ENCODE data around the gene CACNG1.
A peak's percentile ranks its signal among the peaks of the same experiment; 100 is the strongest.

Gene CACNG1

DNA sequence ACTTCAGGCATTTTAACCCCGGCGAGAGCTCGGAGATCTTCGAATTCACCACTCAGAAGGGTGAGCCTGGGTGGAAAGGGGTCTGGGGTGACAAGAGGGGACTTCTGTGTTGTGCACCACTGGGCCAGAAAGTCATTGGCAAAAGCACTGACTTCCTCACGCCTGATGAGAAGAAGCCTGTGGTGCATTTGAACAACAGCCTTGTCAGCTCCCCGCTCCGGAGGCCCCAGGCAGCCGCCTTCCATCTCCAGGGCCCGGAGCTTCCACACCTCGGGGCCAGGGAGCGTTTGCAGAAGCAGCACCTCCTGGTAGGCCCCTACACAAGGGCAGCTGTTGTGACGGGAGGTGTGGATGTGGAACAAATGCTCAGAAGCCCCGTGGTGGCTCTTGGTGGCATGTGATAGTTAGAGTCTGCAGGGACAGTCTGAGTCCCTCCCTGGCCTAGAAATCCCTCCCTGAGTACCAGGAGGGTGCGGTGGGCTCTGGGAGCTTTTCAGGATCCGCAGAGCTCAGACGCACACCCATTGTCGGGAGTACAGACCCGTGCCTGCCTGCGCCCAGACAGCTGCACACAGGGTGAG lies 9.7 kb downstream of the CACNG1 start:
- H2BK15ac ChIP-seq (ENCODE audit: low read depth, poor library complexity, severe bottlenecking): no peak overlapping the region
- no peak overlapping the region for H3K9ac ChIP-seq (ENCODE audit: low read length)
- H3K9me3 ChIP-seq (ENCODE audit: control insufficient read depth, low read length): peaks cover 18% of the 10 kb centered on the region
- peaks cover 6% of the 10 kb centered on the region for H3K4me1 ChIP-seq (ENCODE audit: control insufficient read depth, insufficient read depth, low read depth, low read length)
- 89% methylated on average over 19 of the region's 19 CpGs for WGBS
- no peak for DNase-seq
- no peak overlapping the region for H4K8ac ChIP-seq (ENCODE audit: low read length)
- H3K27ac ChIP-seq (ENCODE audit: low read length, poor library complexity, severe bottlenecking): no peak overlapping the region
- no peak overlapping the region for H4K91ac ChIP-seq (ENCODE audit: low read length)
- H2AK5ac ChIP-seq (ENCODE audit: low read length, severe bottlenecking): no peak overlapping the region
- H3K18ac ChIP-seq (ENCODE audit: low read depth in 1 of 2, low read length in 2 of 2): no peak overlapping the region
- no peaks in the 10 kb centered on the region for H3K79me1 ChIP-seq (replicated peaks; ENCODE audit: low read length, poor library complexity, severe bottlenecking)
- no peak overlapping the region for H2BK120ac ChIP-seq (ENCODE audit: low read depth, low read length)
- no peak overlapping the region for H2AFZ ChIP-seq (ENCODE audit: low read depth, low read length)
- no peak overlapping the region for H2BK12ac ChIP-seq (ENCODE audit: low read length in 2 of 2)
- no peak overlapping the region for H3K4ac ChIP-seq (ENCODE audit: low read depth in 1 of 2, low read length in 2 of 2)
- no peak overlapping the region for H3K4me3 ChIP-seq (ENCODE audit: insufficient read depth in 1 of 2, low read depth in 1 of 2, low read length in 2 of 2)
- H3K27me3 ChIP-seq (ENCODE audit: control insufficient read depth in 1 of 2, insufficient read depth in 1 of 2, low read length in 2 of 2): peaks cover 0 to 11% of the 10 kb centered on the region in 2 experiments
- H3K23ac ChIP-seq (ENCODE audit: low read length in 2 of 2): no peak overlapping the region
- H3K36me3 ChIP-seq (ENCODE audit: control insufficient read depth in 1 of 2, insufficient read depth in 2 of 2, low read depth in 1 of 2, low read length in 2 of 2): no peaks in the 10 kb centered on the region
- H3K4me2 ChIP-seq (ENCODE audit: low read length, poor library complexity, severe bottlenecking): no peak overlapping the region
- no peak overlapping the region for H2BK5ac ChIP-seq (ENCODE audit: low read depth, low read length, poor library complexity, severe bottlenecking)
- no peak overlapping the region for H3K14ac ChIP-seq (ENCODE audit: low read length in 2 of 2)

DNA sequence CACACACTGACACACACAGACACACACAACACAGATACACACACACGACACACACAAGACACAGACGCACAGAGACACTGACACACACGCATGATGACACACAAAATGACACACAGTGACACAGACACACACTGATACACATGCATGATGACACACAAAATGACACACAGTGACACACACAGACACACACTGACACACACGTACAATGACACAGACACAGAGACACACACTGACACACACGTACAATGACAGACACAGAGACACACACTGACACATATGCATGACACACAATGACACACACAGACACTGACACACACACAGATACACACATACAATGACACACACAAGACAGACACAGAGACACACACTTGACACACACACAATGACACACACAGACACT lies 10.3 kb downstream of the CACNG1 start:
- Histone ChIP-seq H3K36me3 (ENCODE audit: control insufficient read depth in 1 of 2, insufficient read depth in 2 of 2, low read depth in 1 of 2, low read length in 2 of 2) (no peaks in the 10 kb centered on the region), H2BK5ac (ENCODE audit: low read depth, low read length, poor library complexity, severe bottlenecking) (no peak overlapping the region), H3K4ac (ENCODE audit: low read depth in 1 of 2, low read length in 2 of 2) (no peak overlapping the region), H4K8ac (ENCODE audit: low read length) (no peak overlapping the region), H4K91ac (ENCODE audit: low read length) (no peak overlapping the region), H3K4me2 (ENCODE audit: low read length, poor library complexity, severe bottlenecking) (no peak overlapping the region), H3K79me1 (replicated peaks; ENCODE audit: low read length, poor library complexity, severe bottlenecking) (no peaks in the 10 kb centered on the region), H3K4me1 (ENCODE audit: control insufficient read depth, insufficient read depth, low read depth, low read length) (peaks cover 6% of the 10 kb centered on the region), H2AK5ac (ENCODE audit: low read length, severe bottlenecking) (no peak overlapping the region), H3K27ac (ENCODE audit: low read length, poor library complexity, severe bottlenecking) (no peak overlapping the region), H3K14ac (ENCODE audit: low read length in 2 of 2) (peak overlapping the region in 1 of 2 experiments; percentile 3), H2BK12ac (ENCODE audit: low read length in 2 of 2) (no peak overlapping the region), H3K4me3 (ENCODE audit: insufficient read depth in 1 of 2, low read depth in 1 of 2, low read length in 2 of 2) (no peak overlapping the region), H3K9ac (ENCODE audit: low read length) (no peak overlapping the region), H2BK15ac (ENCODE audit: low read depth, poor library complexity, severe bottlenecking) (no peak overlapping the region), H3K9me3 (ENCODE audit: control insufficient read depth, low read length) (peaks cover 13% of the 10 kb centered on the region), H3K23ac (ENCODE audit: low read length in 2 of 2) (no peak overlapping the region), H2AFZ (ENCODE audit: low read depth, low read length) (no peak overlapping the region), H3K27me3 (ENCODE audit: control insufficient read depth in 1 of 2, insufficient read depth in 1 of 2, low read length in 2 of 2) (peaks cover 0 to 11% of the 10 kb centered on the region in 2 experiments), H2BK120ac (ENCODE audit: low read depth, low read length) (no peak overlapping the region), H3K18ac (ENCODE audit: low read depth in 1 of 2, low read length in 2 of 2) (no peak overlapping the region)
- 76% methylated on average over 5 of the region's 5 CpGs for WGBS
- DNase-seq: no peak

GRCh38 chr17:67055041-67055443 lies 10.7 kb downstream of the CACNG1 start:
- H3K4me1 ChIP-seq (ENCODE audit: control insufficient read depth, insufficient read depth, low read depth, low read length): peaks cover 6% of the 10 kb centered on the region
- WGBS: 93% methylated on average over 17 of the region's 19 CpGs
- no peak overlapping the region for H2BK12ac ChIP-seq (ENCODE audit: low read length in 2 of 2)
- no peak overlapping the region for H2AFZ ChIP-seq (ENCODE audit: low read depth, low read length)
- no peak overlapping the region for H2AK5ac ChIP-seq (ENCODE audit: low read length, severe bottlenecking)
- H3K4me2 ChIP-seq (ENCODE audit: low read length, poor library complexity, severe bottlenecking): no peak overlapping the region
- H2BK120ac ChIP-seq (ENCODE audit: low read depth, low read length): no peak overlapping the region
- H3K27ac ChIP-seq (ENCODE audit: low read length, poor library complexity, severe bottlenecking): no peak overlapping the region
- no peak overlapping the region for H2BK5ac ChIP-seq (ENCODE audit: low read depth, low read length, poor library complexity, severe bottlenecking)
- no peak overlapping the region for H3K23ac ChIP-seq (ENCODE audit: low read length in 2 of 2)
- no peak overlapping the region for H3K9ac ChIP-seq (ENCODE audit: low read length)
- H3K4me3 ChIP-seq (ENCODE audit: insufficient read depth in 1 of 2, low read depth in 1 of 2, low read length in 2 of 2): no peak overlapping the region
- peaks cover 9% of the 10 kb centered on the region for H3K9me3 ChIP-seq (ENCODE audit: control insufficient read depth, low read length)
- no peak overlapping the region for H3K4ac ChIP-seq (ENCODE audit: low read depth in 1 of 2, low read length in 2 of 2)
- no peak overlapping the region for H4K8ac ChIP-seq (ENCODE audit: low read length)
- H4K91ac ChIP-seq (ENCODE audit: low read length): no peak overlapping the region
- peak overlapping the region in 1 of 2 experiments; percentile 3 for H3K14ac ChIP-seq (ENCODE audit: low read length in 2 of 2)
- H2BK15ac ChIP-seq (ENCODE audit: low read depth, poor library complexity, severe bottlenecking): no peak overlapping the region
- H3K27me3 ChIP-seq (ENCODE audit: control insufficient read depth in 1 of 2, insufficient read depth in 1 of 2, low read length in 2 of 2): peaks cover 0 to 11% of the 10 kb centered on the region in 2 experiments
- H3K18ac ChIP-seq (ENCODE audit: low read depth in 1 of 2, low read length in 2 of 2): no peak overlapping the region
- DNase-seq: no peak
- no peaks in the 10 kb centered on the region for H3K36me3 ChIP-seq (ENCODE audit: control insufficient read depth in 1 of 2, insufficient read depth in 2 of 2, low read depth in 1 of 2, low read length in 2 of 2)
- no peaks in the 10 kb centered on the region for H3K79me1 ChIP-seq (replicated peaks; ENCODE audit: low read length, poor library complexity, severe bottlenecking)

DNA sequence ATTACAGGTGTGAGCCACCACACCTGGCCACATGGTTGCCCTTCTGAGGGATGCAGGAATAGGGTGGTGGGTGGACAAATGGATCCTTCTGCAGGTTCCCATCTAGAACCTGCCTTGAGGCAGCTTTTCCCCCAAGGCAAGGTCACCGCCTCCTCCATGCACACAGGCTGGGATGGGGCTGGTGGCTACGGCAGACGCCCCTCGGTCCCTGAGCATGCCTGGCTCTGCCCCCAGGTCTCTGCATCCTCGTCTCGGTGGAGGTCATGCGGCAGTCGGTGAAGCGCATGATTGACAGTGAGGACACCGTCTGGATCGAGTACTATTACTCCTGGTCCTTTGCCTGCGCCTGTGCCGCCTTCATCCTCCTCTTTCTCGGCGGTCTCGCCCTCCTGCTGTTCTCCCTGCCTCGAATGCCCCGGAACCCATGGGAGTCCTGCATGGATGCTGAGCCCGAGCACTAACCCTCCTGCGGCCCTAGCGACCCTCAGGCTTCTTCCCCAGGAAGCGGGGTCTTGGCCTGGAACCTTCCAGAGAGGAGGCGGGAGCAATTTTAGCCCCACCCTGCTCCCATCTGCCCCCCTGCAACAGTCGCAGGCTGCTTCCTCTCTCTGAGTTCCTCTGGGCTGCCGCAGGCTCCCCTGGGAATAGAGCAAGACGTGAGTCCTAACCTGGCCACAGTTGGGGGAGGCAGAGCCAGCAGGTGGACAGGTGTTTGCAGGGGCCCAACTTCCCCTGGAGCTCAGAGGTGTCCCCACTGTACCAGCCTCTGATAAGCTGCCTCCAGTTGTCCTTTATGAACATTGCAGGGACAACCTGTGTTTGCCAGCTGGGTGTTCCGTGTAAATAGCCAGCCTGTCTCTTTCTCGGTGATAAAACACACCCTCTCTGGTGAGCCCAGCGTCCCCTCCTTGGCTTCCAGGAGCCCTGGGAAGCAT lies 11.7 kb downstream of the CACNG1 start:
- H3K9me3 ChIP-seq (ENCODE audit: control insufficient read depth, low read length): no peaks in the 10 kb centered on the region
- no peak overlapping the region for H4K8ac ChIP-seq (ENCODE audit: low read length)
- H3K4me3 ChIP-seq (ENCODE audit: insufficient read depth in 1 of 2, low read depth in 1 of 2, low read length in 2 of 2): no peak overlapping the region
- H3K4me1 ChIP-seq (ENCODE audit: control insufficient read depth, insufficient read depth, low read depth, low read length): peaks cover 3% of the 10 kb centered on the region
- peaks cover 0 to 9% of the 10 kb centered on the region in 2 experiments for H3K27me3 ChIP-seq (ENCODE audit: control insufficient read depth in 1 of 2, insufficient read depth in 1 of 2, low read length in 2 of 2)
- H2BK12ac ChIP-seq (ENCODE audit: low read length in 2 of 2): no peak overlapping the region
- no peak overlapping the region for H3K27ac ChIP-seq (ENCODE audit: low read length, poor library complexity, severe bottlenecking)
- no peak overlapping the region for H4K91ac ChIP-seq (ENCODE audit: low read length)
- H2BK15ac ChIP-seq (ENCODE audit: low read depth, poor library complexity, severe bottlenecking): no peak overlapping the region
- H3K4ac ChIP-seq (ENCODE audit: low read depth in 1 of 2, low read length in 2 of 2): no peak overlapping the region
- H2BK5ac ChIP-seq (ENCODE audit: low read depth, low read length, poor library complexity, severe bottlenecking): no peak overlapping the region
- H3K14ac ChIP-seq (ENCODE audit: low read length in 2 of 2): no peak overlapping the region
- H2AFZ ChIP-seq (ENCODE audit: low read depth, low read length): no peak overlapping the region
- DNase-seq: no peak
- no peak overlapping the region for H3K18ac ChIP-seq (ENCODE audit: low read depth in 1 of 2, low read length in 2 of 2)
- H2AK5ac ChIP-seq (ENCODE audit: low read length, severe bottlenecking): no peak overlapping the region
- no peak overlapping the region for H2BK120ac ChIP-seq (ENCODE audit: low read depth, low read length)
- H3K23ac ChIP-seq (ENCODE audit: low read length in 2 of 2): no peak overlapping the region
- H3K79me1 ChIP-seq (replicated peaks; ENCODE audit: low read length, poor library complexity, severe bottlenecking): no peaks in the 10 kb centered on the region
- H3K4me2 ChIP-seq (ENCODE audit: low read length, poor library complexity, severe bottlenecking): no peak overlapping the region
- no peaks in the 10 kb centered on the region for H3K36me3 ChIP-seq (ENCODE audit: control insufficient read depth in 1 of 2, insufficient read depth in 2 of 2, low read depth in 1 of 2, low read length in 2 of 2)
- H3K9ac ChIP-seq (ENCODE audit: low read length): no peak overlapping the region
- WGBS: 93% methylated on average over 29 of the region's 29 CpGs
